HG02798 (cell line): ENCODE measurements around the gene CLSTN3.

ENCODE experiments used
- ATAC-seq: cut with Tn5 transposase; IDR thresholded peaks from one replicate; pipeline ENCODE4 v1.9.1; 2021; ENCODE audit warnings: mild to moderate bottlenecking; ENCODE audit not compliant: unreplicated experiment, poor library complexity

CLSTN3 gene

DNA sequence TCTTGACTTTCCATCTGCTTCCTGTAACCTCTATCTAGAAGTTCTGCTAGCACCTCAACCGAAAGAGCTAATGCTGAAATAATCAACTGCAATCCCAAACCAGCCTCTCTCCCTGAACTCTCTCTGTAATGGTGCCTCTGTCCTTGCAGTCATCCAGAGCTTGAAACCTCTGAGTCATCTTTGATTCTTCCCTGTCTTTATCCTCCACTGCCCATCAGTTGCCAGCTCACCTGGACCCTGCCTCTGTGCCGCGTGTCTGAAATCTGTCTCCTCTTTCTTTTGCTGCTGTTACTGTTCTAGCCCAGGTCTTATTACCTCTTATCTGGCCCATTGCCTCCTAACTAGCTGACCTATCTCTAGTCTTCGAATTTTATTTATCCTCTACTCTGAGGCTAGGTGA lies 15.5 kb downstream of the CLSTN3 start:
- no peak for ATAC-seq

GRCh38 chr12:7146228-7146627 lies 16.1 kb downstream of the CLSTN3 start:
- ATAC-seq = no peak

DNA sequence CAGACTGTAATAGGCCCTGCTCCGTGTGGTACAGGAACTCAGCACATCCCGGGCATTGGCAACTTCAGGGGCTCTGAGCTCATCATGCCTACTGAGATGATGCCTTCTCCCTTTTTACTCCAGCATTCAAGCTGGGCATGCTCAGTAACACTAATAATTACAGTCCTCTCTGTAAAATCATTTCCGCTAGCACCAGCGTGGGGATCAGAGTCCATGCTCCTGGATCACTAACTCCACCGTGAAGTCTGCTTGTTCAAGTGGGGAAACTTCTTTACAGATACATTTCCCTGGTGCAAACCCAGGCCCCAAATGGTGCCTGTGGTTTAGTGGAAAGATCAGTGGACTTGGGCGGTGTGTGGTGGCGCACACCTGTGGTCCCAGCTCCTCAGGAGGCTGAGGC lies 16.7 kb downstream of the CLSTN3 start:
- ATAC-seq = no peak

- ATAC-seq = no peak
Measured at GRCh38 chr12:7150356-7150755, 20.2 kb downstream of the CLSTN3 start.

GRCh38 chr12:7150841-7151240 lies 20.7 kb downstream of the CLSTN3 start:
- ATAC-seq = no peak

DNA sequence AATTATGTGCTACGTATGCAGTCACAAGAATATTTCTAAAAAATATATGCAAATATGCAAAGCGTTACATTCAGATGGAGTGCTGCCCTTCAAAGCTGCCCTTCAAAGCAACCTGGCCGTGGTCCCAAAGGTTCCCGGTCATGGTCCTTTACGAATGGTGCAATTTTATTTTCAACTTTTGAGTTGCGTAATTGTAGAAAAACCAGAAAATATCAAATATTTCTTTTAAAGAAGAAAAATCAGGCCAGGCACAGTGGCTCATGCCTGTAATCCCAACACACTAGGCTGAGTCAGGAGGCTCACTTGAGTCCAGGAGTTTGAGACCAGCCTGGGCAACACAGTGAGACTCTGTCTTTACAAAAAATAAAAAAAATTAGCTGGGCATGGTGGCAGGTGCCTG lies 21.4 kb downstream of the CLSTN3 start:
- no peak for ATAC-seq

DNA sequence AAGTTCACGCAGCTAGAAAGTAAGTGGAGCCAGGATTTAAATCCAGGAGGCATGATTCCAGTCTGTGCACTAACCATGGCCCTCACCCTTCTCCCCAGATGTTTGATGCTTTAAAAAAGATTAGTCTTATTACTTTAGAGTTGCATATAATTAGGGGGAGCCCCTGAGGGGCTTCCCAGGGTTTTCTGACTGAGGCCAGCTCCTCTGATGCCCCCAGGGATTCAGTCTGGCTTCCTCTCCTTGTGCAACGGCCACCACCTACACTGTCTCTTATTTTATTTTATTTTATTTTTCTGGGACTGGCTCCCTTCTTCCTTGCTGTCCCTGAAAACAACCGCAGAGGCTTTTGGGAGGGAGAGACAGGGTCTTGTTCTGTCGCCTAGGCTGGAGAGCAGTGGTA lies 22.6 kb downstream of the CLSTN3 start:
- no peak for ATAC-seq

GRCh38 chr12:7154042-7154441 lies 23.9 kb downstream of the CLSTN3 start:
- no peak for ATAC-seq

DNA sequence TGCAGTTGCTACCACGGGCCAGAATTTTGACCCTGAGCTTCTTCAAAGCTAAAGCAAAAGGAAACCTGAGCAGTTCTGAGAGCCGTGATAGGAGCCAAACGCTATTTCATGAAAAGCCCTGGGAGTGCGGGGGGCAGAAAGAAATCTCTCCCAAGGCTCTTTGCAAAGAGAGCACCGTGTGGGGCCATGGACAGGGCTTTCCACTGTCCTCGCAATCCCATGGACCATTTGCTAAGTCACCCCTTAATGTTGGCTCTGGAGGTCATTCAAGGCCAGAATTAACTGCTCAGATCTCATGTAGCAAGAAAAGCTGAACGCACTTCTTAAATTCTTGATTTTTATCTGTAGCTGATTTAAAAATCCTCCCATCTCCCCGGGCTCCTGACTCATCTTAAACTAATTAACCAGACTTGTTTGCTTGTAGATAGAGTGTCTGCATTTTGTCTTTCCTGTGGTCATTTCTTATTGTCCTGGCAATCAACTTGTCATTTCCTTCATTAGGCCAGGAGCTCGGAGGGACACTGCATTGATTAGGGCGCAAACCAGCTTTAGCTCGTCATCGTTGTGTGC lies 24.8 kb downstream of the CLSTN3 start:
- ATAC-seq = no peak

DNA sequence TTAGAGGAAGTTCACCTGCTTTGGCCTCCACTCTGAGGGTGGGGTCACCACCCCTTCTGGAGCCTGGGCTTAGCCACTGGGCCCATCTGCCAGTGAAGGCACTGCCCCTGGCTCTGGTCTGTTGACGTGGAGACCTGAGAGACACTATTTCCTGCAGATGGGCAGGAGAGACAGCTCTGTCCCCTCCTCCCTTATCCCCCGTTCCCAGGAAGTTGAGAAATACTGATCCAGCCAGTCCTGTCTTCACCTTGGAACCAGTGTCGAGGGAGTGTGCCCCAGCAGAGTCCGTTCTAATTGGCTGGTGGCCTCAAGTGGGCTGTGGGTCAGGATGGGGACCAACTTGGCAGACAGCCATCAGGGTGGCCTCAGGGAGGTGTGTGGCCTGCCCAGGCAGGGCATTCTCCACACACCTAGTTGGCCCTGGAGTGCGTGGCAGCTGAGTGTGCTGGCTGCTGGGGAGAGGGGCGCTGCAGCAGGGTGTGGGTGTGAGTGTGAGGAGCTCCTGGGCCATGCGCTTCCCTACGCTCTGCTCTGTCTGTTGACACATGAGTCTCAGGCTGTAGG lies 25.4 kb downstream of the CLSTN3 start:
- no peak for ATAC-seq

DNA sequence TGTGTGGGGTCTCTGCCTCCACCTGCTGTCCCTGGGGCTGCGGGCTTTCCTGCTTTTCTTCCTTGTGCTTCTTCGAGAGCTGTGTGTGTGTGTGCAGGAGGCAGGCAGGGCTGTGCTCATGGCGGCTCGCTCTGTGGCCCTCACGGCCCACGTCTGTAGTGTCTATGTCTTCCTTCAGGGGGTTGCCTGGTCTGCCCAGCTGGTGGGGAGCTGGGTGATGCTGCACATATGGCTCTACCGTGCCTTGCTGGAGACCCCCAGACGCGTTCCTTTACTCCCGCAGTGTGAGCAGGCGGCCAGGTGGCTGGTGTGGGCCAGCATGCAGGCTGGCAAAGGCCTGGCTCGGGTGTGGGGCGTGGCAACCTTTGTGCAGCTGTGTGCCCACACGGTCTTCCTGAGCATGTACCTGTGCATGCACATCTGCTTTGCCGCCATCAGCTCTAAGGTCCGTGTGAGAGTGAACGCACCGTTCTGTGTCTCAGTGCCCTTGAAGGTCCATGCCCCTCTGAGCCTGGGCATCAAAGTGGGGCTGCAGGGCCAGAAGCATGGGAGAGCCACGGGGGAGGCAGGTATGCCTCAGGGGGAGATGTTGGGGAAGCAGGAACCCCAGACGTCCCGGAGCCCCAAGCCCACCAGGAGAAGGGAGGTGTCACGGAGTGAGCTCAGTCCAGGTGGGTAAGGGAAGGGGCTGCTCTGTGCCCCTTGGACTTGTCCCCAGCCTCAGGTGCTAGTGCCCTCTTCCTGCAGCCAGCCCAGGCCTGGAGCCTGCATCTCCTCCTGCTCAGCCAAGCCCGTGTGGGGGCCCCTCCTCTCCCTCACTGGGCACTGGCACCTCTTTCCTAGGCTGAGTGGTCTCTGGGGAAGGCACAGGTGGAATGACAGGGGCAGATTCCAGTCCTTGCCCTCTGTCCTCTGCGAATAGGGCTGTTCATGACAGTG lies 26.4 kb downstream of the CLSTN3 start:
- ATAC-seq = no peak

DNA sequence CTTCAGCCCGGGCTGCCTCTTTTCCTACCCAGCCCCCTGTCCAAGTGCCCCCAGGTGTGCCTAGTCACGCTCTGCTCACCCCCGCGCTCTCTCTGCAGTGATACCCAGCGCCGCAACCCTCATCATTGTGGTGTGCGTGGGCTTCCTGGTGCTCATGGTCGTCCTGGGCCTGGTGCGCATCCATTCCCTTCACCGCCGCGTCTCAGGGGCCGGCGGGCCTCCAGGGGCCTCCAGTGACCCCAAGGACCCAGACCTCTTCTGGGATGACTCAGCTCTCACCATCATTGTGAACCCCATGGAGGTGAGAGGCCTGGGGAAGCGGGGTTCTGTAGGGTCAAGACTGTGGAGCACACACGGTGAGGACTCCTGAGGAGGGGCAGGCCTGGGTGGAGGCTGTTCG lies 27.2 kb downstream of the CLSTN3 start:
- no peak for ATAC-seq

- no peak for ATAC-seq
Measured at GRCh38 chr12:7158781-7159609, 28.8 kb downstream of the CLSTN3 start.

DNA sequence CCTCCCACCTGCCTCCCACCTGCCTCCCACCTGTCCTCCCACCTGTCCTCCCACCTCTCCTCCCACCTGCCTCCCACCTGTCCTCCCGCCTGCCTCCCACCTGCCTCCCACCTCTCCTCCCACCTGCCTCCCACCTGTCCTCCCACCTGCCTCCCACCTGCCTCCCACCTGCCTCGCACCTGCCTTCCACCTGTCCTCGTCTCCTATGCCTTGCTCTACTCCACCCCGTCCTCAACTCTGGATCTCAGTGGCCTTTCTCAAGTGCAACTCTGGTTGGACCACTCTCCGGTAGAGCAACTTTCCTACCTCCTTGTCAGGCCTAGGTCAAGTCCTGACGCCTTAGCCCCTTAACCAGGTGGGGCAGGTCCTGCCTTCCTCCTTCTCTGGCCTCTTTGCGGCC lies 30.0 kb downstream of the CLSTN3 start:
- no peak for ATAC-seq

DNA sequence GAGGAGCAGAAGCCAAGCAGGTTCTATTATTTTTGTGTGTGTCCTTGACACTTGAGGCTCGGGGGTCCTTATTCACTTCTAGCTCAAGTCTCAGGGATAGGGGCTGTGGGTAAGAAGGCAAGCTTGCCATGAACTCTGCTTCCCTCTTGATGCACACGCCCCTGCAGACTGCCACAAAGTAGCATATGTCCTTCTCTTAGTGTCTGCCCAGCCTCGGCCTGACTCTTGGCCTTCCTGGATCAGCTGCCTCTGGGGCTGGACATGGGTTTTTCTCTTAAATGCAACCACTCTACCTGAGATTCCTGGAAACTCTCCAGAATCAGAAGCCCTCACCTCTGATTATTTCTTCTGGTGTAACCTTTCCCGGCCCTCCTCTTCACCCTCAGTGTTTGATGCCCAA lies 31.2 kb downstream of the CLSTN3 start:
- ATAC-seq = no peak

DNA sequence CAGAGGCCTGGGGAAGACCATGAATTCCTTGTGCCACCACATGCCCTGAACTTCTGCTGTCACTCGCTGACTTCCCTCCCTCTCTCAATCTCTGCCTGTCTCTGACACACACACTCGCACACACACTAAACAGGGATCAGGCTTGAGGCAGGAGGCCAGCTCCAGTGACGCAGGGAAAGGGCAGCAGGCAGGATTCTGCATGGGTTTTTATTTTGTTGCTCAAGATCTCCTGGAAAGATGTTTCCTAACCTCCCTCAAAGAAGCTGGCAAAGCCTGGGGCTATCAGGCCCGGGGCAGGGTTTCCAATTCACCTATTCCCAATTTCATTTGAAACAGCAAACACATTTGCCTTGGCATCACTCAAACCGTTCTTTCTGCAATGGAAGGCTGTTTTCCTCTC lies 31.6 kb downstream of the CLSTN3 start:
- ATAC-seq = no peak

DNA sequence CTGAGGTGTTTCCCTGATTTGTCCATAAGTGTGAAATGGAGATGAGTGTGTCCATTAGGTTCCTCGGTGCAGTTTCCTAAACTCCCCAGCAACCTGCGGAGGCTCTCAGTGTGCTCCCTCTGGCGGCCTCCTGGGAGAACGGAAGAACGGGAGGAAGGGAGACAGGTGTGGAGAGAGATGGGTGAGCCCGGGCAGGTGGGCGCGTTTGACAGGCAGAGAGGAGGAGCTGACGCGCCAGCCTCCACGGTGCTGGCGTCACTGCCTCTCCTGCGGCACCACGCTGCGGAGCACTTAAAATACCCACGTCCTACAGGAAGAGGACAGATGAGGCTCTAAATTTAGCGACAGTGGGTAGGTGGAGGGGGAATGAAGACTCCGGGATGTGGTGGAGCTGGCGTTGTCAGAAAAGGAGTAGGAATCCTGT lies 32.5 kb downstream of the CLSTN3 start:
- ATAC-seq = no peak

DNA sequence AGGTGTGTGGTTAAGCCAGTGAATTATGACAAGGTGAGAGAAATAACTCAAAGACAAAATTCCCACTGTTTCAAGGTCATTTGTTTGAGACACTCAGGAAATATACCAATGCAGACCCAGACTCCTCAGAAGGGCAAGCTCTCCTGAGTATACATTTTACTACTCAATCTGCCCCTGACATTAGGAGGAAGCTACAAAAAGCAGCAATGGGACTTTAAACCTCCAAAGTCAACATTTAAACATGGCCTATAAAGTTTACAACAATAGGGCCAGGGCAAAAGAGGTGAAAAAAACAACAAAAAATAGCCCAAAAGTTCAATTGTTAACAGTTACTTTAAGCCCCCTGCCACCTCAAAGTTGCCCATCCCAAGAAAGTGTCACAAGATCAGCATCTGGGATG lies 39.8 kb downstream of the CLSTN3 start:
- no peak for ATAC-seq

DNA sequence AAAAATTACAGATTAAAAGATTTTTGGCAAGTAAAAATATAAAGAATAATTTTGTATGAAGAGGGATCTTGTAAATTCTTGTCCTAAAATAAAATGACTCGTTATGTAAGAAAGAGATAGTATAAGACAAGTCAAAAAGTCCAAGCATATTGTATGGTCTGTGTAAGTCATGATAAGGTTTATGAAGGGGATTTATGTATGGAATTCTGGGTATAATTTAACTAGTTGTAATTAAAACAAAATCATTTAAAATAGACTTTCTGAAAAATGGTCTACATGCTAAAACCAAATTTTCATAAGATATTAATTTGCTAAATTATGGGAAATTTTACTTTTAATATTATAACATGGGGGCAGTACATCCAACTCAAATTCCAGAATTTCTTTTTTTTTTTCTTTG lies 41.7 kb downstream of the CLSTN3 start:
- no peak for ATAC-seq

DNA sequence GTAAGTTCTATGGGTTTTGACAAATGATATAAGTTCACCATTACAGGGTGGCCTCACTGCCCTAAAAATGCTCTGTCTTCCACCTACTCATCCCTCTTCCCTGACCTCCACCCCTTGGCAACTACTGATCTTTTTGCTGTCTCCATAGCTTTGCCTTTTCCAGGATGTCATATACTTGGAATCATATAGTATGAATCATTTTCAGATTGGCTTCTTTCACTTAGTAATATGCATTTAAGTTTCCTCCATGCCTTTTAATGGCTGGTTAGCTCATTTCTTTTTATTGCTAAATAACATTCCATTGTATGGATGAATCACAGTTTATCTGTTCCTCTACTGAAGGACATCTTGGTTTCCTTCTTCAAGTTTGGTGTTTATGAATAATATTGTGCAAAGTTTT lies 45.3 kb downstream of the CLSTN3 start:
- no peak for ATAC-seq

- no peak for ATAC-seq
Measured at GRCh38 chr12:7176595-7176994, 46.4 kb downstream of the CLSTN3 start.
